ENCODE results near the gene CBLN4. TPM values are rescaled to one million over a fixed set of nuclear protein-coding genes. Genes with fewer than 3 reads are reported as not detected.

Gene CBLN4
- not detected in 2 replicates for total RNA-seq (2014; rRNA removed; shearing (Covaris generic); ENCODE audit: low replicate concordance)

DNA sequence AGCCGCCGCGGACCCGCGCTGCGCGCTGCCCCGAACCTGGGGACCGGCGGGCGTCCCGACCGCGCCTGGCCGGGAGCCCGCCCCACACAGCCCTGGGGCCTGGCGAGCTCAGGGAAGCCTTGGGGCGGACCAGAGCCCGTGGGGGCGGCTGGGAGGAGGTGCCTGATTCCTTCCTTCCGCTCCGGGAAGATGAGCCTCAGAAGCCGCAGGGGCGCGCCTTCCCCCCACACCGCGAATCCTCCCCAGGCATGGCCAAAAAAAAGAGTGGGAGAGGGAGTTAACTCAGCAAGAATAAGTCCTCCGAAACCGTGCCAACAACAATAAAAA is at the start of gene CBLN4:
Gene CBLN4 (minus strand): TSS at position 131 of the 327 bp plus-strand sequence. CDS start 1,348 bp downstream, outside the sequence.
- H3K4me2 ChIP-seq (ENCODE audit: low read depth, low read length, poor library complexity, severe bottlenecking) = no peak within 1 kb of the TSS
- no peak within 1 kb of the TSS for H3K4me3 ChIP-seq (ENCODE audit: low read length)
- no peak within 1 kb of the TSS for H3K9ac ChIP-seq (ENCODE audit: low read length)
- H3K27me3 ChIP-seq (ENCODE audit: low read length) = no peaks in the 10 kb centered on the region
- H3K79me2 ChIP-seq (ENCODE audit: low read length) = no peaks in the 10 kb centered on the region
- no peaks in the 10 kb centered on the region for H3K36me3 ChIP-seq (ENCODE audit: insufficient read depth, low read length)
- DNase-seq = no peak
- H3K27ac ChIP-seq (ENCODE audit: low read length) = no peak within 1 kb of the TSS
- H3K9me2 ChIP-seq (replicated peaks; ENCODE audit: insufficient read depth, low read length) = no peaks in the 10 kb centered on the region
- no peaks in the 10 kb centered on the region for H3K4me1 ChIP-seq (ENCODE audit: low read length)
- no peaks in the 10 kb centered on the region for H4K20me1 ChIP-seq (ENCODE audit: insufficient read depth, low read depth, low read length)
- peaks cover 29% of the 10 kb centered on the region for H3K9me3 ChIP-seq (ENCODE audit: low read length)
- no peak within 1 kb of the TSS for H2AFZ ChIP-seq (ENCODE audit: low read length)

DNA sequence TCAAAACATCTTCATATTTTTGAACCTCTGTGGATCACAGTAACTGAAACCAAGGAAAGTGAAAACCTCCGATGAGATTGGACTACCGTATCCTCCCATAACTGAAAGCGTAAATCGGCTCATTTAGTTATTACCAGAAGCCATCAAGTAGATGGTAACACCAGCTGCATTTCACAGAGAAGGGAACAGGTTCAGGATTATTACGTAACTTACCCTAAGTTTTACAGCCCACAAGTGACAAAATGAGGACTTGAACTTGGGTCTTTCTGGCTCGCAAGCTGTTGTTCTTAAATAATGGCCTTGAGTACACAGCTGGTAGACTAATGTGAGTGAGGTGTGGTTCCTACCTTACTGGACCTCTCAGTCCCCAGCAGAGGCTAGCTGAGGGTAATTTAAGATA is 37.9 kb upstream of the CBLN4 start:
- H3K27me3 ChIP-seq (ENCODE audit: low read length) = no peaks in the 10 kb centered on the region
- H3K4me2 ChIP-seq (ENCODE audit: low read depth, low read length, poor library complexity, severe bottlenecking) = no peak overlapping the region
- H4K20me1 ChIP-seq (ENCODE audit: insufficient read depth, low read depth, low read length) = no peaks in the 10 kb centered on the region
- H3K4me3 ChIP-seq (ENCODE audit: low read length) = no peak overlapping the region
- no peaks in the 10 kb centered on the region for H3K36me3 ChIP-seq (ENCODE audit: insufficient read depth, low read length)
- no peaks in the 10 kb centered on the region for H3K4me1 ChIP-seq (ENCODE audit: low read length)
- no peaks in the 10 kb centered on the region for H3K79me2 ChIP-seq (ENCODE audit: low read length)
- DNase-seq = no peak
- H3K9me3 ChIP-seq (ENCODE audit: low read length) = peaks cover 20% of the 10 kb centered on the region
- H3K27ac ChIP-seq (ENCODE audit: low read length) = no peak overlapping the region
- H2AFZ ChIP-seq (ENCODE audit: low read length) = no peak overlapping the region
- no peak overlapping the region for H3K9ac ChIP-seq (ENCODE audit: low read length)
- H3K9me2 ChIP-seq (replicated peaks; ENCODE audit: insufficient read depth, low read length) = no peaks in the 10 kb centered on the region

DNA sequence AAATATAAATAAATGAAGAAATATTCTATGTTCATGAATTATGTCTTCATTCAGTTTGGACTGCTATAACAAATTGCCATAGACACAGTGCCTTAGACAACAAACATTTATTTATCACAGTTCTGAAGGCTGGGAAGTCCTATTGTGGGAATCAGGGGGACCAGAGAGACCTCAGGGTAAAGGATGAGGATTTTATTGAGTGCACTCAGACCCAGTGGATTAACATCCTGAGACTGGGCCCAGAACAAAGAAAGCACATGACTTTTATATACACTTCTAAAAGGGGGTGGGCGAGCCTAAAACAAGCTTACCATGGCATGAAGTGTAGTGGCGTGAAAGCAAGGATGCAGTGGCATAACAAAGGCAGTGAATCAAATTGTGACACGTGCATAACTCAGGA is 26.9 kb upstream of the CBLN4 start:
- Histone ChIP-seq H3K4me1 (ENCODE audit: low read length) (no peaks in the 10 kb centered on the region), H3K4me3 (ENCODE audit: low read length) (no peak overlapping the region), H3K36me3 (ENCODE audit: insufficient read depth, low read length) (no peaks in the 10 kb centered on the region), H3K27me3 (ENCODE audit: low read length) (no peaks in the 10 kb centered on the region), H3K27ac (ENCODE audit: low read length) (no peak overlapping the region), H3K9me3 (ENCODE audit: low read length) (peaks cover 39% of the 10 kb centered on the region), H3K79me2 (ENCODE audit: low read length) (no peaks in the 10 kb centered on the region), H3K4me2 (ENCODE audit: low read depth, low read length, poor library complexity, severe bottlenecking) (no peak overlapping the region), H2AFZ (ENCODE audit: low read length) (no peak overlapping the region), H3K9me2 (replicated peaks; ENCODE audit: insufficient read depth, low read length) (no peaks in the 10 kb centered on the region), H3K9ac (ENCODE audit: low read length) (no peak overlapping the region), H4K20me1 (ENCODE audit: insufficient read depth, low read depth, low read length) (no peaks in the 10 kb centered on the region)
- DNase-seq = peak; percentile 42

DNA sequence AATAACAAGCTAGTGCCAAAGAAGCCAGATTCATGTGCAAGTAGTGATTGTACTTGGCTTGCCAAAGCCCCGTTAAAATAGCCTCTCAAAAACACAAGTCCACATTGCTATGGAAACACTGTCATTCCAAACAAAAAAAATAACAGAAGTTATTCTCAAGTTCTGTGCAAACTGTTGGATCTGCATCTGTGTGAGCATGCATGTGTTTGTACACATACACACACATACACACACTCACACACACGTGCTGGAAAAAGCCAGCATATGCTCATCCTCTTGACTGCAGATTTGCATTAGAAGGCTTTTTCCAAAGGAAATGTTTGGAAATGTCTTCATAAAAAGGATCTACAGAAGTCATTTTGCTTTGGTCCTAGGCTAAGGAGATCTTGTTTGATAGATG is 13.4 kb upstream of the CBLN4 start:
- Histone ChIP-seq H3K9me3 (ENCODE audit: low read length) (peaks cover 4% of the 10 kb centered on the region; the same call in 1 of the 2 replicates), H3K79me2 (ENCODE audit: low read length) (no peaks in the 10 kb centered on the region), H3K4me3 (ENCODE audit: low read length) (no peak overlapping the region), H3K27ac (ENCODE audit: low read length) (no peak overlapping the region), H4K20me1 (ENCODE audit: insufficient read depth, low read depth, low read length) (no peaks in the 10 kb centered on the region), H3K4me1 (ENCODE audit: low read length) (no peaks in the 10 kb centered on the region), H3K9me2 (replicated peaks; ENCODE audit: insufficient read depth, low read length) (no peaks in the 10 kb centered on the region), H2AFZ (ENCODE audit: low read length) (no peak overlapping the region), H3K27me3 (ENCODE audit: low read length) (no peaks in the 10 kb centered on the region), H3K9ac (ENCODE audit: low read length) (no peak overlapping the region), H3K36me3 (ENCODE audit: insufficient read depth, low read length) (no peaks in the 10 kb centered on the region), H3K4me2 (ENCODE audit: low read depth, low read length, poor library complexity, severe bottlenecking) (no peak overlapping the region)
- no peak for DNase-seq

DNA sequence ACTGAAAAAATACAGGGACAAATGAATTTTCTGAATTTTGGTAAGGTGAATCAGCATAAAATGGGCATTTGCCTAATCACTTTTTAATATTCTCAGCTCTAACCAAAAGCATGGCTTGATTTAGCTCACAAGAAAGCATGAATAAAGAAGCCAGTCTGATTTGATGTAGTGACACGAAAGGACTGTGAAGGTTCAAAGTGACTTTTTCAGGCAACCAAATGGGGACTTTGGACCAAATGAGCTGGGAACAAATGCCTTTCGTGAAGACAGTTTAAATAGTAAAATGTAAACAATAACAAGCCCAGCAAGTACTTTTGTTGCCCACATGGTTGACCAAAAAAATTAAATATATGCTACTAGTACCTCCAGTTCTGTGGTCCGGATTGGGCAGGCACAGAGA is 12.9 kb upstream of the CBLN4 start:
- no peaks in the 10 kb centered on the region for H3K27me3 ChIP-seq (ENCODE audit: low read length)

DNA sequence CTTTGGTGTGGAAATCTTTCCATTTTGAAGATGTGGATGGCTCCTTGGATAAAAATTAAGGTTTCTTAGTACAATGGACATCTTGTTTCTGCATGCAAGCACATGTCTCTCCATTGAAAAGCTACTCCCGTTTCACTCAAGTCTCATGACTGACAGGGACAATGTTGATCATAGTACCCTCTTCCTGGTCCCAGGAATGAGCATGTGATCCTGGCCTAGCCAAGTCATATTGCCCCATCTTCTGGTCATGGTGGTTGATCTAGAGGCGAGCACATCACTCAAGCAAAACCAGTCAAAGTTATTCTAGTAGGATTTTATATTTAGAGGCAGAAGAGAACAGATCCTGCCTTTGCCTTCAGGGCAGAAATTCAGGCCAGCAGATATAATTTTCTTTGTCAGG is 12.2 kb upstream of the CBLN4 start:
- Histone ChIP-seq H3K27ac (ENCODE audit: low read length) (no peak overlapping the region), H3K4me3 (ENCODE audit: low read length) (no peak overlapping the region), H2AFZ (ENCODE audit: low read length) (no peak overlapping the region), H3K79me2 (ENCODE audit: low read length) (no peaks in the 10 kb centered on the region), H3K4me2 (ENCODE audit: low read depth, low read length, poor library complexity, severe bottlenecking) (no peak overlapping the region), H3K9me2 (replicated peaks; ENCODE audit: insufficient read depth, low read length) (no peaks in the 10 kb centered on the region), H3K4me1 (ENCODE audit: low read length) (no peaks in the 10 kb centered on the region), H4K20me1 (ENCODE audit: insufficient read depth, low read depth, low read length) (no peaks in the 10 kb centered on the region), H3K9me3 (ENCODE audit: low read length) (peaks cover 4% of the 10 kb centered on the region; the same call in 1 of the 2 replicates), H3K27me3 (ENCODE audit: low read length) (no peaks in the 10 kb centered on the region), H3K36me3 (ENCODE audit: insufficient read depth, low read length) (no peaks in the 10 kb centered on the region), H3K9ac (ENCODE audit: low read length) (no peak overlapping the region)
- DNase-seq = no peak

More for the DNA sequence above, 12.9 kb upstream of the CBLN4 start:
- H3K4me3 ChIP-seq (ENCODE audit: low read length) = no peak overlapping the region
- no peaks in the 10 kb centered on the region for H3K36me3 ChIP-seq (ENCODE audit: insufficient read depth, low read length)
- DNase-seq = no peak
- peaks cover 4% of the 10 kb centered on the region; the same call in 1 of the 2 replicates for H3K9me3 ChIP-seq (ENCODE audit: low read length)
- H3K27ac ChIP-seq (ENCODE audit: low read length) = no peak overlapping the region
- H4K20me1 ChIP-seq (ENCODE audit: insufficient read depth, low read depth, low read length) = no peaks in the 10 kb centered on the region
- H3K9me2 ChIP-seq (replicated peaks; ENCODE audit: insufficient read depth, low read length) = no peaks in the 10 kb centered on the region
- H3K4me1 ChIP-seq (ENCODE audit: low read length) = no peaks in the 10 kb centered on the region
- H2AFZ ChIP-seq (ENCODE audit: low read length) = no peak overlapping the region
- H3K9ac ChIP-seq (ENCODE audit: low read length) = no peak overlapping the region
- no peak overlapping the region for H3K4me2 ChIP-seq (ENCODE audit: low read depth, low read length, poor library complexity, severe bottlenecking)
- no peaks in the 10 kb centered on the region for H3K79me2 ChIP-seq (ENCODE audit: low read length)

DNA sequence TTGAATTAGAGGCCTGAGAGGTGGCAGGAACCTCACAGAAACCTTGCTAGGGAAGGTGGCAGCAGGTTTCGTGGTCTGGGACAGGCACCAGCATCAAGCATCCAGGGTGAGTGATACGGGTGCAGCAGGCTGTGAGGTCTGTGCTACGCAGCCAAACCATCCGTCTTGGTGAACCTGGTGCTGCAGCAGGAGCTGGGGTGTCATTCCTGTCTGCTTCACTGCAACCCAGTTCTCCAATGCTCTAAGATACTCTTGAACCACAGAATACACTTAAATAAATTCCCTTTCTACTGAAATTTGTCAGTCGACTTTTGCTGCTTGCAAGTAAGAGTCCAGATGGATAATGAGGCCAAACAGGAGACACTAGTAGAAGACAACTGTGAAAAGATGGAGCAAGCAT is 9.7 kb upstream of the CBLN4 start:
- H4K20me1 ChIP-seq (ENCODE audit: insufficient read depth, low read depth, low read length) = no peaks in the 10 kb centered on the region
- H3K79me2 ChIP-seq (ENCODE audit: low read length) = no peaks in the 10 kb centered on the region
- no peaks in the 10 kb centered on the region for H3K9me2 ChIP-seq (replicated peaks; ENCODE audit: insufficient read depth, low read length)
- H3K36me3 ChIP-seq (ENCODE audit: insufficient read depth, low read length) = no peaks in the 10 kb centered on the region
- no peak overlapping the region for H3K27ac ChIP-seq (ENCODE audit: low read length)
- H3K4me2 ChIP-seq (ENCODE audit: low read depth, low read length, poor library complexity, severe bottlenecking) = no peak overlapping the region
- no peaks in the 10 kb centered on the region for H3K4me1 ChIP-seq (ENCODE audit: low read length)
- no peak overlapping the region for H3K9ac ChIP-seq (ENCODE audit: low read length)
- H3K4me3 ChIP-seq (ENCODE audit: low read length) = no peak overlapping the region
- no peaks in the 10 kb centered on the region for H3K27me3 ChIP-seq (ENCODE audit: low read length)
- DNase-seq = no peak
- peaks cover 3% of the 10 kb centered on the region for H3K9me3 ChIP-seq (ENCODE audit: low read length)
- H2AFZ ChIP-seq (ENCODE audit: low read length) = no peak overlapping the region

DNA sequence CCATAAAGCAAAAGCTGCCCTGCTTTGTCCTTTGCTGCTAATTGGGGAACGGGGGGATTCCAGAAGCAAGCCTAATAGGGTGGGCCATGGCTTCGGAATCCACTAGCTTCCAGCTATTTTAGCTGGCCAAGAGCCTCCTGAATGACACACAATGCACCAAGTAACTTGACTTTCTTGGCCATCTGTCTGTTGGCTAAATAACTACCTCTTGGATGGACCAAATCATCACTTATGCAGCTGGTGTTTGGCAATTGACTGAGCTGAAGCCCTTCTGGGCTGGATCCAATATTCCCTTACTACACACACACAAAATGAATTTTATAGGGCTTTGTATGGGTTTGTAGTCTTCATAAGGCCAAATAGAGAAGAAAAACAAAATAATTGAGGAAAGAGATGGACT is 8.8 kb upstream of the CBLN4 start:
- no peak overlapping the region for H3K4me3 ChIP-seq (ENCODE audit: low read length)
- H3K27ac ChIP-seq (ENCODE audit: low read length) = no peak overlapping the region
- no peak for DNase-seq
- no peaks in the 10 kb centered on the region for H4K20me1 ChIP-seq (ENCODE audit: insufficient read depth, low read depth, low read length)
- H3K79me2 ChIP-seq (ENCODE audit: low read length) = no peaks in the 10 kb centered on the region
- no peak overlapping the region for H2AFZ ChIP-seq (ENCODE audit: low read length)
- no peak overlapping the region for H3K9ac ChIP-seq (ENCODE audit: low read length)
- H3K4me2 ChIP-seq (ENCODE audit: low read depth, low read length, poor library complexity, severe bottlenecking) = no peak overlapping the region
- H3K9me3 ChIP-seq (ENCODE audit: low read length) = peaks cover 7% of the 10 kb centered on the region
- H3K27me3 ChIP-seq (ENCODE audit: low read length) = no peaks in the 10 kb centered on the region
- no peaks in the 10 kb centered on the region for H3K36me3 ChIP-seq (ENCODE audit: insufficient read depth, low read length)
- no peaks in the 10 kb centered on the region for H3K4me1 ChIP-seq (ENCODE audit: low read length)
- no peaks in the 10 kb centered on the region for H3K9me2 ChIP-seq (replicated peaks; ENCODE audit: insufficient read depth, low read length)

All from Karpas-422 (cell line).